GM12891 (cell line): ENCODE results near the gene GALNT9.
"Not testable (repeated sequence)": the region's sequence is repeated elsewhere in the genome, so short reads cannot be mapped to it uniquely, and the experiment has no call there.

ENCODE experiments used
- POLR2A ChIP-seq: IDR thresholded peaks from 2 replicates; pipeline ENCODE4 v1.6.1; 2011; ENCODE audit warnings: low read depth, low read length, control low read depth
- TAF1 ChIP-seq: IDR thresholded peaks from 2 replicates; pipeline ENCODE4 v1.6.1; 2011; ENCODE audit warnings: low read depth, low read length, control low read depth

- not testable (repeated sequence) for TF ChIP-seq POLR2A, TAF1
Measured at GRCh38 chr12:132240669-132241007, 88.8 kb downstream of the GALNT9 start.
